Activated CD8-positive, alpha-beta memory T cell treated with anti-CD3 and anti-CD28 coated beads for 4 hours (primary cell): ENCODE results near the gene SLC19A2.

ENCODE experiments used
- DNase-seq, 2 donors: peaks; one replicate each; pipeline ENCODE4 v3.0.0-alpha.2; 2020; ENCODE audit warnings: low read depth in 2 of 2

Gene SLC19A2

DNA sequence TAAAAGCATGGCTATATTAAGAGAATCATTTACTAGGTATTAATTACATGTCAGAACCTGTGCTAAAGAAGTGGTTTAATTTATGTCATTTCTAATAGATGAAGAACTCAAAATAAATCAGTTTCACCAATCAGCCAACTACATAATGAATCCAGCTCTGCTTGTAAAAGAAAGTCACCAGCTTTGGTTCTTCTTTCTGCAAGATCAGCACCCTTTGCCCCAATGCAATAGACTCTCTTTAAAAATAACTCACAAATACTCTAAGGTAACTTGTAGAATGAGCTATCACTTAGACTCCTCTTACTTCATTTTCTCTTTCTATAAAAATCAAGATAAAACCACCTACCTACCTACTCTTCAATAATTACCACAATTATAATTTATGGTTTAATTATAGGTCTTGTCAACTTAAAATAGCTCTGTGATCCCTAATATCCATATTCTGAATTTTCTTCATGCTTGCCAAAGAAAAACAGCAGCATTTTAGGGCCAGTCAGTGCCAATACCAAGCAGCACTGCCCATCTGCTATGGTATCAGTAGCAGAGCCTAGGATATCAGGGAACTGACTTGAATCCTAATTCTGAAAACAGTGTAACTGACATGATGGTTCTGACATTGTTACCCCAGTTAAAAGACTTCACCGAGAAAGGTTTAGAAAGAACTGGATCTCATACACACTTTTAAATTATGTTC lies 11.3 kb downstream of the SLC19A2 start:
- DNase-seq: no peak

- no peak for DNase-seq
These were observed 12.4 kb downstream of the SLC19A2 start for GRCh38 chr1:169473347-169473746.

DNA sequence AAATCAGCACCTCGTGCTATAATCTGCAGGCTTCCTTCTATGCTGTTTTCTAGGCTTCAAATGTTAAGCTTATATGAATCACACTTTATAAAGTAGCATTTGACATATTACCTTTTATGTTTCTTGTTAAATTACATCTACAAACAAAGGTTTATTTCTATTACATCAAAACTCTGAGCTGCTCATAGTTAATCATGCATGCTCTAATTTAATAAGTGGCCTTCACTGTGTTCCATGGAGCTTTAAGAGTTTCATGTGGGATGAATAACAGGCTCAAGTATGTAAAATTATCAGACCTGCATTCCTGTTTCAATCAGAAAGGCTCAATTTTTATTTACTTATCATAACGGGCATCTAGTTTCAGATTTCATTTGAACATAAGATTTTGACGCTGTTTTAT lies 13.0 kb downstream of the SLC19A2 start:
- DNase-seq: no peak

DNA sequence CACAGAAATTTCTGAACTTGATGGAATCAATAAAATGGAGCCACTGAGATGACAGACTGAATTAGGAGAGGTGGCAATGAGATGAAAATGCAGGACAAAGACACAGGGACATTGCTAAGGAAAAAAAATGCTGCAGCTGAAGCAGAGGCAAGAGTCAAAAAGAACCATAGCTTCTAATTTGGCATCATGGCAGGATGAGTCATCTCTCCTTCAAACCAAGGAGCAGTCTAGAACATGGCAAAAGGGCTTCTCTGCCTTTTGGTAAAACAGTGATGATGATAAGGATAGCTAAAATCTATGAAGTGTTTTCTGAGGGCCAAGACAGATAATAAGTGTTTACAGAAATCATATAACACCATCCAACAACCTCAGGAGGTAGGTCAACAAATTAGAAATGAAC lies 16.8 kb downstream of the SLC19A2 start:
- DNase-seq: no peak

DNA sequence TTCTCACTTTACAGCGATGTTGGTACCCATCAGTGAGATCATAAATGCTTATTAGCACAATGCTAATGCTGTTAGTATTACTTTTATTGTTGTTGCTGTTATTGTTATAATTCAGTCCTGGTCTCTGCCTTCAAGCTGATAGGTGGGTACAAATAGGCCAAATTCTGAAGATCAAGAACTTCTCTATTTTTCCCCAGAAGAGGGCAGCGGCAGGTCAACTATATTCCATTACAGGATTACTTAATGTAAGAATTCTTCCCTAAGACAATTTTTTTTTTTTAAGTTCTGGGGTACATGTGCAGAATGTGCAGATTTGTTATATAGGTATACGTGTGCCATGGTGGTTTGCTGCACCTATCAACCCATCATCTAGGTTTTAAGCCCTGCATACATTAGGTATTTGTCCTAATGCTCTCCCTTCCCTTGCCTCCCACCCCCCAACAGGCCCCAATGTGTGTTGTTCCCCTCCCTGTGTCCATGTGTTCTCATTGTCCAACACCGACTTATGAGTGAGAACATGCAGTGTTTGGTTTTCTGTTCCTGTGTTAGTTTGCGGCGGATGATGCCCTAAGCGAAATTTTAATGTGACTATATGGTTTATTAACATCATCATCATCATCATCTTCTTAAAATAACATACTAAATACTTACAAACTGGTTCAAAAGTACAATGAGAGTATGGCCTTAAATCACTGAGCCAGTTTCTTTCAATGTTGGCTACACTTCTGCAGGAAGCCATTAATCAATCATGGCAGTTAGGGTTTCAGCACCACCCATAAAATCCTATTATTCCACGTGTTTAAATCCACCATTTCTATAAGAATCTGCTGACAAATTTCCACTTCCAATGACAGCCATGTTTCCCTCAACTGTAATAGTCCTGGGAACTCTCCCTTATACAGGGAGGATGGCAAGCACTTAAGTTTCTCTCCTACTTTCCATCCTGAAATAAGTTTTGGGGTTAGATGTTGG lies 19.2 kb downstream of the SLC19A2 start:
- DNase-seq: no peak

DNA sequence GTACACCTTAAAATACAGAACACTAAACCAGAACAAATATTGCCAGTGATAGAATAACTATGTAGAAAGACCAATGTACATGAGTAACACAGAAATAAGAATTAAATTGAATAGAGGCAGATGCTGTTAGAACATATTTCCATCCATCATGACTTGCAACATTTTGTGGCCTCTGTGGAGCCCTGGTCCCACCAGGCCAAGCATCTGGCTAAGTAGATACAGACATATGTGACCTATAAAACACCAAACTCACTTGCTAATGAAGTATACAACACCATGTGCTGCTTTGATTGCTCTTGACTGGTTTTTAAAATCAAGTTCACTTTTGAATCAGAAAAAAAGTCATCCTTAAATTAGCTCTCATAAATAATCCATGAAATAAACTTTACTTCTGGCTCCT lies 20.5 kb downstream of the SLC19A2 start:
- no peak for DNase-seq

GRCh38 chr1:169462385-169462784 lies 23.4 kb downstream of the SLC19A2 start:
- no peak for DNase-seq

DNA sequence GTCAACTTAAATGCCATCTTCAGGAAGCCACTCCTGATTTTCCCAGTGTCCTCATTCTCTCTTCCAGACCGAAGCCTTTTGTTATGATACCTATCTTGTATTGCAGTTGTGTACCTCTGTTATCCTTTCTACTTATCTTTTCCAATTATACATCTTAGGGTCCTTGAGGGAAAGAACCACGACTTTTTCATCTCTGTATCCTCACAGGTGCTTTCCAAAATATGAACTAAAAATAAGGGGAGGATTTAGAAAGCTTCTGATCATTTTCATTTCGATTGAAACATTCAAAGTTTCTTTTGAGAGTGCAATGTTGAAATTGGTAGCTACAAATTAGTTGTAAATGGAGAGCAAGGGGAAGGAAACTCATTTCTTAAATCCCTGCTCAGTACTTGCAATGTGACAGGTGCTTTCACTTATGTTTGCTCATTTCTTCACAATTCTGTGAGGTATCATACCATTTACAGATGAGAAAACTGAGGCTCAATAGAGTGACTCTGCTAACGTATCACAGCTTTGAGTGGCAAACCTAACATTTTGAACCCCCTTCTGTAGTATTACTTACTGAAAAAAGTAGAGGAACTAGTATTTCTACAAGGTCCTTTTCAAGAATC lies 24.2 kb downstream of the SLC19A2 start:
- DNase-seq: no peak

GRCh38 chr1:169460191-169460833 lies 25.4 kb downstream of the SLC19A2 start:
- no peak for DNase-seq

DNA sequence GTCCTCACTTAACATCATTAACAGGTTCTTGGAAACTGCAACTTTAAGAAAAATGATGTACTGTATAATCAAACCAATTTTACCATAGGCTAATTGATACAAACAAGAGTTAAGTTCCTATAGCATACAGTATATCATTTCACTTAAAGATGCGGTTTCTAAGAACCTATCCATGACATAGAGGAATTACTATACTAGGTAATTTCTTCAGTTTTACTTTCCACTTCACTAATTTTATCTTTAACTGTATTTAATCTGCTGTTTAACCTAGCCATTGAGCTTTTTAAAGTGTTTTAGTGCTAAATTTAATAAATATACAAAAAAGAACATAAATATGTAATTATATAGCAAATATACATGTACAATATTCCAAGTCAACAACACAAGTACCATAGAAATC lies 28.3 kb downstream of the SLC19A2 start:
- DNase-seq: no peak

DNA sequence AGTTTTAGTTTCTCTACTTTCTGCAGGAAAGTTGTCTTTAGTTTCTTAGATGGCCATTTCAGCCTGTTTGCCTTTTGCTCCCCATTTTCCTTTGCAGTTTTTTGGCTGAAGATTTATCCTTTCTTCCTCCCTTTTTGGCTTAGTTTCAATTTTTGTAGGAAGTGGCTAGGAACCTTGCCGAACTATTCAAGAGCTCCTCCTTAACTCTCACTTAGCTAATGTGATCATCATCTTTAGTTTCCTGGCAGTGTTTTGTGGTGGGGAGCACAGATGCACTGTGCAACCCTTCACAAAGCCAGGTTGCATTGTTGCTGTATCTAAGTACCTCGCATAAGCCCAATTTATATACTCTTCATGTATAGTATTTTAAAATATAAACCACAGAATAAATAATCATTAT lies 29.7 kb downstream of the SLC19A2 start:
- DNase-seq: no peak

DNA sequence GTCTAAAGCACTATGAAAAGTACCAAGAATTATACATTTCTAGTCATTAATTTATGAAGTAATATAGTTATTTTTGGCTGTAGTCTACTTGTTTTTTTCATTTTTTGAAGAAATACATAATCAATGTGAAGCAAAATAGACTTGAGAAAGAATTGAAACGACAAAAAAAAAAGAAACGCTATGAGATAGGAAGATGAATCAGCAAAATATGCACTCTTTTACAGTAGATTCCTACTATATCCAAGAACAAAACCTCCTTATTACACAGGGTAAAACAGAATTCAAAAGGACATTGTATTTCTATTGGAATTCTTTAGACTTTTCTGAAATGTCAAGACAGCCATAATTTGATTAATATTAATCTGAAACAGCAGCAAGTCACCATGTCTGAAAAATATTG lies 32.8 kb downstream of the SLC19A2 start:
- DNase-seq: no peak

- no peak for DNase-seq
These were observed 34.4 kb downstream of the SLC19A2 start for GRCh38 chr1:169451218-169451824.

DNA sequence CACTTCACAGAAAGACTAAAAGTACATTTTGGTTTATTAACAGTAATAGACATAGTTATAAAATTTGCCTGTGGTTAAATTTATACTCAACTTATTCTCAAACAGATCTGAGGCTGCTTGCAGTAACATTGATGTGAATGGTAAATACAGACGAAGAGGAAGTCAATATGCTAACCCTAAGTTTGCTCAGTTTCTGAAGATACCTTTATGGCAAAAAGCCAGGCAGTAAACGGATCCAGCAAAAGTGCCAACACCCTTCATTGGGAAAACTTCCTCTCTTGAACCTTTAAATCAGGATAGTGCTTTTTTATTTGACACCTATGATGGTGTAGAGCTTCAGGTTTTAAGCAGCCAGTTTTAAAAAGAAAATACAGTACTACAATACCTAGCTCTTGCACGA lies 41.8 kb downstream of the SLC19A2 start:
- no peak for DNase-seq

- DNase-seq: peak; percentile 14 to 18
These were observed 58.6 kb downstream of the SLC19A2 start, which contains the start of gene CCDC181 for GRCh38 chr1:169427081-169427641. Gene CCDC181, minus strand, starts transcription at chr1:169427474. Its CDS starts 2,547 bp downstream, at chr1:169424927.

DNA sequence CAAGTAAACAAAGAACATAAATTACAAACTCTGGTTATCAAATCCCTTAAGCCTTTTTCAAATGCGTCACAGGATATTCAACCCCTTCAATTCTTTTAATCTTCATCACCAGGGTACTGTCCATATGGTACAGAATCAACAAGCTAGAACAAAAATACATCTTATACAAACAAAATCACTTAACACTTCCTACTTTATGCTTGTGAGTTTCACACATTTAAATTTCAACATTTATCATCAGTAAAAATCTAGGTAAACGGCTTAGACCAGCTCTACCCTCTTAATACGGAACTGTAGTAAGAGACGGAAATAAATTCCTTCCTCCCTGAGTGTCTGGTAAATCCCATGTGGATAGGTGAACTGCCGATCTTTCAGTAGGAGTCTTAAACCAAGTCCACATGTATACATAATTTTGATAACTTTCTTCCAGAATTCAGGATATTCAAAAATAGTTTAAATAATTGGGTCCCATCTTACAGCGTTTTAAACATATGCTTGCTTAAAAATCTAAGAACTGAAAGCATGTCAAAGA lies 59.5 kb downstream of the SLC19A2 start:
- no peak for DNase-seq

DNA sequence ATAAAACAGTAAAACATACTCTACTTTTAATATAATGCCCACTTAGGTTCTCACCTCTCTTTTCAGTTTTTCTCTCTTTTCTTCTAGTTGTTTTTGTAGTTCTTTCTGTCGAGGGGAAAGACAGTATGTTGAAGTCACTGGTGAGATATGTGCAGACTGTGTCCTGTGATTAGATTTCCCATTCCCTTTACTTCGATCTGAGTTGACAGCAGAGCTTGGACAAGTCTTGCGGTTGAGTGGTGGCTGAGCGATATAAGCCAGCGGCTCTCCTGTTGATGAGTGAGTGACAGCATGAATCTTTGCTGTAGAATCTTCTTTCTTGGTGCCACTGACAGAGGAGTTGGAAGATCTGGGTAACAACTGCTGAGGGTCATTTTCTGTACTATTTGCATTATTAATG lies 64.4 kb downstream of the SLC19A2 start:
- DNase-seq: no peak

DNA sequence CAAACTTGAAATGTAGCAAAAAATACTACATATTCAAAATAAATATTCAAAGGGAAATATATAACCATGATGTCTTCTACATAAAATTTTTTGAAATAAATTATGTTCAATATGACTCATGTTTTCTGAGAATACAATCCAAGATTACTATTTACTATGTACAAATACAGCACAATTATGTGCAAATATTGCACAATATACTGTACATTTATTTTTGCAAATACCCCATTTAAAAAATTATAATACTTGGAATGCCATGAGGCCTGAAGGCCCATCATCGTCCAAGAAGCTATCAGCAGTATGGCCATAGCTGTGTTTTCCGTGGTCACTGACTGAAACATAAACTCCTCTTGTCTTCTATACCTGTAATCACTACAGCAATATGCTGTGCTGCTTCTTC lies 70.8 kb downstream of the SLC19A2 start:
- DNase-seq: no peak
